Fibroblast of villous mesenchyme (primary cell): ENCODE measurements around the gene HPSE. TPM values are rescaled to one million over a fixed set of nuclear protein-coding genes. Genes with fewer than 3 reads are reported as not detected.
"Not testable (repeated sequence)": the region's sequence is repeated elsewhere in the genome, so short reads cannot be mapped to it uniquely, and the experiment has no call there.

Experiments
- DNase-seq: peaks from one replicate; pipeline ENCODE4 v3.0.0-alpha.2; 2010; ENCODE audit warnings: low read depth
- H3K4me3 ChIP-seq: 2 replicates; pipeline ENCODE4 v1.5.1; 2011; ENCODE audit warnings: low read depth, mild to moderate bottlenecking, low read length
- CTCF ChIP-seq: IDR thresholded peaks from 2 replicates; pipeline ENCODE4 v1.5.1; 2012; ENCODE audit warnings: low read depth, mild to moderate bottlenecking, low read length; ENCODE audit not compliant: insufficient read depth
- total RNA-seq: library from RNA; depleted of rRNA; stranded (reverse); fragments of >200 nt; gene quantifications from 2 replicates; pipeline ENCODE4 v1.2.3, GENCODE V29; 2012

HPSE gene
- total RNA-seq, 1 donor: 0.43 TPM

- TF ChIP-seq CTCF: no peak
- DNase-seq: peak; percentile 96
These were observed 50.2 kb downstream of the HPSE start, which contains the start of gene COQ2 for GRCh38 chr4:83284193-83285054. COQ2 (minus strand) TSS chr4:83284798; CDS start chr4:83284764, 34 bp downstream.

GRCh38 chr4:83283181-83283580, 51.5 kb downstream of the HPSE start:
- H3K4me3 ChIP-seq: no peak overlapping the region

More at GRCh38 chr4:83284193-83285054, 50.2 kb downstream of the HPSE start, which contains the start of gene COQ2:
- H3K4me3 ChIP-seq: peak within 1 kb of the TSS; percentile 71

GRCh38 chr4:83282049-83282535, 52.6 kb downstream of the HPSE start:
- peak; percentile 77 for TF ChIP-seq CTCF
- H3K4me3 ChIP-seq: no peak overlapping the region
- peak; percentile 68 for DNase-seq

More at GRCh38 chr4:83283181-83283580, 51.5 kb downstream of the HPSE start:
- no peak for TF ChIP-seq CTCF
- no peak for DNase-seq

GRCh38 chr4:83281307-83281706, 53.3 kb downstream of the HPSE start:
- TF ChIP-seq CTCF: no peak
- H3K4me3 ChIP-seq: no peak overlapping the region

GRCh38 chr4:83276299-83277040, 58.2 kb downstream of the HPSE start:
- H3K4me3 ChIP-seq: no peak overlapping the region
- DNase-seq: peak; percentile 29
- no peak for TF ChIP-seq CTCF

More at GRCh38 chr4:83281307-83281706, 53.3 kb downstream of the HPSE start:
- DNase-seq: no peak

- not testable (repeated sequence) for DNase-seq
These were observed 60.7 kb downstream of the HPSE start for GRCh38 chr4:83273926-83274325.

GRCh38 chr4:83272900-83273299, 61.7 kb downstream of the HPSE start:
- no peak for DNase-seq
- H3K4me3 ChIP-seq: no peak overlapping the region
- TF ChIP-seq CTCF: no peak

More at GRCh38 chr4:83273926-83274325, 60.7 kb downstream of the HPSE start:
- not testable (repeated sequence) for H3K4me3 ChIP-seq
